Measurements from ENCODE around the gene CHSY1.

Gene CHSY1

DNA sequence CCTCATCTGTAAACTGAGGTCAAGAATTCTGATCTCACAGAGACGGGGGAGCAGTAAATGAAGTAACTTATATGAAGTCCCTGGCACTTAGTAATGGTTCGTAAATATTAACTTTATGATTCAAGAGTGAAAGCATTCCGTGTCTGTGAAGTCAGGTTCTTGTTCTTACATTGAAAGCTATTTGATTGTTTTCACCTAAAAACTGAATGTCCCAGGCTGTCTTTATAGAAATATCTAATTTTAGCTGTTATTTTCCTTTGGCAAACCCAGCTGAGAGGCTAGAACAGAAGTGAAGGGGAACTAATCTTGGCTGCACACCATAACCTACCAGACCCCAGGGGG lies 84.5 kb downstream of the CHSY1 start:
- no peak for ATAC-seq (ENCODE audit: low read depth)
- Histone ChIP-seq H3K27me3 (ENCODE audit: insufficient read depth, poor library complexity, severe bottlenecking) (no peaks in the 10 kb centered on the region), H3K9me3 (ENCODE audit: severe bottlenecking) (peaks cover 28% of the 10 kb centered on the region), H3K27ac (ENCODE audit: poor library complexity, severe bottlenecking) (peak overlapping the region; percentile 97), H3K36me3 (ENCODE audit: low read depth) (no peaks in the 10 kb centered on the region; the same call in 1 of the 2 replicates), H3K4me1 (ENCODE audit: insufficient read depth, poor library complexity, severe bottlenecking) (peaks cover 55% of the 10 kb centered on the region), H3K4me3 (ENCODE audit: severe bottlenecking) (no peak overlapping the region)
- TF ChIP-seq, protein P1, sequence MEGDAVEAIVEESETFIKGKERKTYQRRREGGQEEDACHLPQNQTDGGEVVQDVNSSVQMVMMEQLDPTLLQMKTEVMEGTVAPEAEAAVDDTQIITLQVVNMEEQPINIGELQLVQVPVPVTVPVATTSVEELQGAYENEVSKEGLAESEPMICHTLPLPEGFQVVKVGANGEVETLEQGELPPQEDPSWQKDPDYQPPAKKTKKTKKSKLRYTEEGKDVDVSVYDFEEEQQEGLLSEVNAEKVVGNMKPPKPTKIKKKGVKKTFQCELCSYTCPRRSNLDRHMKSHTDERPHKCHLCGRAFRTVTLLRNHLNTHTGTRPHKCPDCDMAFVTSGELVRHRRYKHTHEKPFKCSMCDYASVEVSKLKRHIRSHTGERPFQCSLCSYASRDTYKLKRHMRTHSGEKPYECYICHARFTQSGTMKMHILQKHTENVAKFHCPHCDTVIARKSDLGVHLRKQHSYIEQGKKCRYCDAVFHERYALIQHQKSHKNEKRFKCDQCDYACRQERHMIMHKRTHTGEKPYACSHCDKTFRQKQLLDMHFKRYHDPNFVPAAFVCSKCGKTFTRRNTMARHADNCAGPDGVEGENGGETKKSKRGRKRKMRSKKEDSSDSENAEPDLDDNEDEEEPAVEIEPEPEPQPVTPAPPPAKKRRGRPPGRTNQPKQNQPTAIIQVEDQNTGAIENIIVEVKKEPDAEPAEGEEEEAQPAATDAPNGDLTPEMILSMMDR (IDR thresholded peaks at IDR 0.05; ENCODE audit: poor library complexity, severe bottlenecking) = no peak
- DNase-seq (ENCODE audit: low spot score) = no peak

DNA sequence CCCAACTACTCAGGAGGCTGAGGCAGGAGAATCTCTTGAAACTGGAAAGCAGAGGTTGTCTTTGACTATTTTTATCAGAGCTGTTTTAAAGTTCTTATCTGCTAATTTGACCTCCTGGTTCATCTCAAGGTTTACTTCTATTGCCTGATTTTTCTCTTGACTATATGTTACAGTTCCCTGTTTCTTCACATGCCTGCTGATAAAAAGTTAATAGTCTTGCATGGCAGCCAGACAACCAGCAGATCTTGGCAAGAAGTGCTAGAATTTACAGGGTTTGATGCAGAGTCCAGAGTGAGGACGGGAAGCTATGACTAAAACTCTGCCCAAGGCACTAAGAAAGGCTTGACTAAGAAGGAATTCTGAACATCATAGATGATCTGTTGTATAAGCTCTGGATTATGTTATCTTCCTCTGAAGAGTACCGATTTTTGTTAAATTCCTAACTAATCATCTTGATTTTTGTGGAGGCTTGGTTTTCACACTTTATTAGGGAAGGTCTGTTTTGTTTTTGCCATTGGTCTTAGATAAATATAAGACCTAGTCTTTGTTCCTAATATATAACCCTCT lies 85.9 kb downstream of the CHSY1 start:
- TF ChIP-seq, protein P1 (IDR thresholded peaks at IDR 0.05; ENCODE audit: poor library complexity, severe bottlenecking) = no peak
- H3K4me1 ChIP-seq (ENCODE audit: insufficient read depth, poor library complexity, severe bottlenecking) = peaks cover 43% of the 10 kb centered on the region

DNA sequence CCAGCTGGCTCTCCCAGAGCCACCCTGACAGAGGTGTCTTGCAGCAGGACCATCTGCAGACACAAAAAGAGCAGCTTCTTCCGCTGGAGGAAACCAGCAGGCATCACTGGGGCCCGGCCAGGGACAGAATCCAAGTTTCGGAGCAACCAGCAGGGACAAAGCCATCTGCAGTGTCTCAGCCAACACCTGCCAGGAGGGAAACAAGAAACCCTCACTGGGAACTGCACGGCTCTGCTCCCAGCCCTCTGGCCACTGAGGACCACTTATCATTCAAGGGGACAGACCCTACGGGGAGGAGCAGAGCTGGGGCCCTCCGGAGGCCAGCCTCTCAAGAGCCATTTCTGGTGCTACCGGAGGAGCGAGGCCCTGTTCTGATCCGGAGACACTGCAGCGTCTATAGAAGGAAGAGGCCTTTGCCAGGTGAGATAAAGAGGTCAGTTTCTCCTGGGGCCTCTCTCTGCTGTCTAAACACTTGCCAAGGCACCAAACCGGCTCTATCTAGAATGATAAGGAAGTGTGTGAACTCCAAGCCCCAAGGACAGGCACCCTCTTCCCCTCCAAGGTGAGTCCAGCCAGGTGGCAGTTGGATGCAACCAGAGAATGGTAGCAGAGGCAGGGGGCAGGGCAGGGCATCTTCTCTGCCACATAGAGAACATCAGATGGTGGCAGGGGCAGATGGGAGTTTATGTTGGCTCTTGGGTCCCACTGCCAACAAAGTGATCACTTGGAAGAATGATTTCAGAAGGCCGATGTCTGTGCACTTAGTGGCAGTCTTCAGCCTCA lies 89.0 kb downstream of the CHSY1 start:
- H3K36me3 ChIP-seq (ENCODE audit: low read depth) = no peaks in the 10 kb centered on the region; the same call in 1 of the 2 replicates
- H3K9me3 ChIP-seq (ENCODE audit: severe bottlenecking) = peaks cover 28% of the 10 kb centered on the region
- TF ChIP-seq, protein P1 (IDR thresholded peaks at IDR 0.05; ENCODE audit: poor library complexity, severe bottlenecking) = no peak
- H3K4me3 ChIP-seq (ENCODE audit: severe bottlenecking) = no peak overlapping the region
- H3K27ac ChIP-seq (ENCODE audit: poor library complexity, severe bottlenecking) = no peak overlapping the region
- ATAC-seq (ENCODE audit: low read depth) = no peak
- H3K4me1 ChIP-seq (ENCODE audit: insufficient read depth, poor library complexity, severe bottlenecking) = peaks cover 12% of the 10 kb centered on the region
- peak; percentile 57 for DNase-seq (ENCODE audit: low spot score)
- H3K27me3 ChIP-seq (ENCODE audit: insufficient read depth, poor library complexity, severe bottlenecking) = no peaks in the 10 kb centered on the region

More for the DNA sequence above, 85.9 kb downstream of the CHSY1 start:
- H3K36me3 ChIP-seq (ENCODE audit: low read depth) = no peaks in the 10 kb centered on the region; the same call in 1 of the 2 replicates
- ATAC-seq (ENCODE audit: low read depth) (no peak), DNase-seq (ENCODE audit: low spot score) (no peak)
- peaks cover 28% of the 10 kb centered on the region for H3K9me3 ChIP-seq (ENCODE audit: severe bottlenecking)
- H3K27me3 ChIP-seq (ENCODE audit: insufficient read depth, poor library complexity, severe bottlenecking) = no peaks in the 10 kb centered on the region
- H3K27ac ChIP-seq (ENCODE audit: poor library complexity, severe bottlenecking) = peak overlapping the region; percentile 97
- H3K4me3 ChIP-seq (ENCODE audit: severe bottlenecking) = no peak overlapping the region

DNA sequence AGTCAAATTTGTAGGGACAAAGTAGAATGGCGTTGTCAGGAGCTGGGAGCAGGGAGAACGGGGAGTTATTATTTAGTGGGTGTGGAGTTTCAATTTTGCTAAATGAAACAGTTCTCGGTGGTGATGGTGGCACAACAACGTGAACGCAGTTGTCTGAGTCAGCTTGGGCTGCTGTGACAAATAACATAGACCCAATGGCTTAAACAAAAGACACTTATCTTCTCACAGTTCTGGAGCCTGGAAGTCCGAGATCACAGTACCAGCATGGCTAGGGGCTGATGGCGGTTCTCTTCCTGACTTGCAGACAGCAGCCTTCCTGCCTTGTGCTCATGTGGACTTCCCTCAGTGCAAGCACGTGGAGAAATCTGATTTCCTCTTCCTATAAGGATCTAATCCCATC lies 90.2 kb downstream of the CHSY1 start:
- Histone ChIP-seq H3K27ac (ENCODE audit: poor library complexity, severe bottlenecking) (no peak overlapping the region), H3K9me3 (ENCODE audit: severe bottlenecking) (peaks cover 26% of the 10 kb centered on the region), H3K27me3 (ENCODE audit: insufficient read depth, poor library complexity, severe bottlenecking) (no peaks in the 10 kb centered on the region), H3K4me1 (ENCODE audit: insufficient read depth, poor library complexity, severe bottlenecking) (no peaks in the 10 kb centered on the region), H3K4me3 (ENCODE audit: severe bottlenecking) (no peak overlapping the region), H3K36me3 (ENCODE audit: low read depth) (no peaks in the 10 kb centered on the region)
- ATAC-seq (ENCODE audit: low read depth) = no peak
- TF ChIP-seq, protein P1 (IDR thresholded peaks at IDR 0.05; ENCODE audit: poor library complexity, severe bottlenecking) = no peak
- peak; percentile 30 for DNase-seq (ENCODE audit: low spot score)
